Tibial nerve (tissue), 4 donors: ENCODE measurements around the gene GPR162. TPM values are rescaled to one million over a fixed set of nuclear protein-coding genes. Genes with fewer than 3 reads are reported as not detected.
A peak's percentile ranks its signal among the peaks of the same experiment; 100 is the strongest.

ENCODE experiments used
- DNase-seq, 2 donors: peaks; one replicate each; pipeline ENCODE4 v3.0.0-alpha.2; 2019; ENCODE audit warnings: low spot score in 2 of 2
- H3K27ac ChIP-seq, 4 donors: fragments of 200-600 bp; sonication (generic) in 3 of 4; one replicate each; pipeline ENCODE4 v1.5.1; 2017 to 2019; ENCODE audit warnings: mild to moderate bottlenecking in 1 of 4
- H3K27me3 ChIP-seq, 2 donors: fragments of 200-600 bp; sonication (generic) in 1 of 2; one replicate each; pipeline versions ENCODE4 v1.5.1 to v1.6.0; 2017 to 2019
- H3K36me3 ChIP-seq, 3 donors: fragments of 200-600 bp; sonication (generic); one replicate each; pipeline ENCODE4 v1.5.1; 2018 to 2019
- H3K4me1 ChIP-seq, 4 donors: fragments of 200-600 bp; sonication (generic) in 3 of 4; one replicate each; pipeline ENCODE4 v1.5.1; 2017 to 2019
- H3K4me3 ChIP-seq, 4 donors: fragments of 200-600 bp; sonication (generic) in 3 of 4; one replicate each; pipeline ENCODE4 v1.5.1; 2017 to 2019; ENCODE audit warnings: mild to moderate bottlenecking in 1 of 4, moderate library complexity in 1 of 4
- H3K9me3 ChIP-seq, 4 donors: fragments of 200-600 bp; sonication (generic) in 3 of 4; one replicate each; pipeline ENCODE4 v1.5.1; 2017 to 2019
- CTCF ChIP-seq, 5 experiments: fragments of 200-600 bp in 3 of 5; fragments of 450-650 bp in 2 of 5; sonication (generic) in 3 of 5; IDR thresholded peaks; one replicate each; pipeline ENCODE4 v1.5.1; 2016 to 2019; ENCODE audit warnings: antibody characterized with exemption in 5 of 5, mild to moderate bottlenecking in 3 of 5, moderate library complexity in 2 of 5
- EP300 ChIP-seq, 2 donors: sonication (generic); formaldehyde crosslinking; IDR thresholded peaks; one replicate each; pipeline ENCODE4 v1.6.1; 2017; ENCODE audit warnings: antibody characterized with exemption in 2 of 2, mild to moderate bottlenecking in 1 of 2
- POLR2A ChIP-seq, 2 donors: fragments of 450-650 bp; IDR thresholded peaks; one replicate each; pipeline ENCODE4 v1.6.1; 2017; ENCODE audit warnings: antibody characterized with exemption in 2 of 2, mild to moderate bottlenecking in 2 of 2, moderate library complexity in 2 of 2
- WGBS, 2 donors: methylation state at CpG; one replicate each; pipeline ENCODE4 v1.1.5; 2018; 5-methylcytosine and 5-hydroxymethylcytosine counted together
- total RNA-seq, 4 donors: library from RNA; depleted of rRNA; stranded (reverse); fragments of >200 nt; gene quantifications; one replicate each; pipeline ENCODE4 v1.1.0, GENCODE V29; 2016

The GPR162 gene
- total RNA-seq, 4 donors from 2014 or later: 1.3 to 5.4 (median 2.2) TPM

DNA sequence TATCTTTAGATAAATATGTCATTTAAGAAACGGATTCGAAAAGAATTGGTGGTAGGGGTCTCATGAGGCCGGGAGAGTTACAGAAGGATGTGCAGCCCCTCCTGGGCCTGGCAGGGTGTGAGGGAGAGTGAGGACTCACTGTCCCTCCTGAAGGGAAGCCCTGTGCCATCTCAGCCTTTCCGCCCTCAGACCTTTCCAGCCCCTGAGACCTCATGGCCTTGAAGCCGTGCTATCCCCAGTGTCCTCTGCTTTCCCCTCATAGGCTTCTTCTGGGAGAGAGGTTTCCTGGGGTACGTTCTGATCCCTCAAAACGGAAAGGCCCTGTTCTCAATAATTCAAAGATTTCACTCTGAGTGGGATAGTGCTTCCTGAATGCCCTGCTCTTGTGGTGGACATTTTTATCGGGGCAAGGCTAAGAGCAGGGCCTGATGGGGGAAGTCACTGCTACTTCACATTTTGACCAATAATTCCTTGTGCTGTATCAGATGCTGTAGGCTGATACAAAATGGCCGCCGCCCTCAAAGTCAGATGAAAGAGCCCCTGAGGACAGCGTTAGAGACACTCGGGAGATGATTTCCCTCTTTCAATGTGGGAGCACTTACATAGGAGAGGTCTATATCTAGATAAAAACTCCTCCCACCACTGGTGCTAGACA is 31.0 kb upstream of the GPR162 start:
- Histone ChIP-seq H3K4me1 (no peaks in the 10 kb centered on the region), H3K36me3 (no peaks in the 10 kb centered on the region), H3K9me3 (no peaks in the 10 kb centered on the region), H3K4me3 (peak overlapping the region in 1 of 4 donors; percentile 42), H3K27me3 (no peaks in the 10 kb centered on the region), H3K27ac (peak overlapping the region in 2 of 4 donors; percentile 26 to 28)
- DNase-seq: no peak
- no peak for TF ChIP-seq POLR2A (IDR thresholded peaks at IDR 0.05)
- no peak for TF ChIP-seq CTCF (IDR thresholded peaks at IDR 0.05)
- no peak for TF ChIP-seq EP300 (IDR thresholded peaks at IDR 0.05)
- 81 to 86% methylated on average over 12 of the region's 12 CpGs for WGBS, 2 donors

DNA sequence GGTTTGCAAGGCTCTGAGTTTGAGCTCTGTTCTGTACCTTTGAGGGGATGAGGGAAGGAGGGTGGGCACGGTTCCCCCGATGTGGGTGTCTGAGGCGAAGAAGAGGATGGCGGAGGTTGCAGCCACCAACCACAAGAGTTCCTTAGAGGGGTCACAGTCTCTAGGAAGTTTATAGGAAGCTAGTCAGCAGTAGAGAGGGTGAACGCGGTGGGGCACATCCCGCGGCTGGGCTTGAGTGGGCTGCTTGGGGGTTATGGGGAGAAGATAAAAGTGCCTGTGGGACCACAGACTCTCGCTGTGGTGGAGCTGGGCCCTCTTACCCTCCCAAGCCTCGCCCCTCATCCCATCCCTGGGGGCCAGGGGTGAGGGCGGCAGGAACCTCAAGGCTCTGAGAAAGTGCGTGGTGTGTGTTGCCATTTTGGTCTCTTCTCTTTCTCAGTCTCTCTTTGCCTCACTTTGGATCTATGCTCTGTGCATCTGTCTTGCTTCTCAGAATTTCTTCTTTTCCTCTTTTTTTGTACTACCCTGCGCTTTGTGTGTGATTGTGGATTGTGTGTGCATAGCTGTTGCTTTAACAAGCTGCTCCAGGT is 29.6 kb upstream of the GPR162 start:
- no peak for DNase-seq
- H3K9me3 ChIP-seq: no peaks in the 10 kb centered on the region
- 70 to 79% methylated on average over 13 of the region's 13 CpGs for WGBS, 2 donors
- H3K4me3 ChIP-seq: peak overlapping the region in 1 of 4 donors; percentile 35
- TF ChIP-seq CTCF (IDR thresholded peaks at IDR 0.05) (no peak), EP300 (IDR thresholded peaks at IDR 0.05) (no peak), POLR2A (IDR thresholded peaks at IDR 0.05) (no peak)
- no peaks in the 10 kb centered on the region for H3K4me1 ChIP-seq
- H3K27ac ChIP-seq: peak overlapping the region in 2 of 4 donors; percentile 19 to 50
- no peaks in the 10 kb centered on the region for H3K36me3 ChIP-seq
- no peaks in the 10 kb centered on the region for H3K27me3 ChIP-seq

- H3K9me3 ChIP-seq: no peaks in the 10 kb centered on the region
- DNase-seq: no peak
- H3K4me3 ChIP-seq: peak overlapping the region in 1 of 4 donors; percentile 35
- H3K36me3 ChIP-seq: no peaks in the 10 kb centered on the region
- peak overlapping the region in 1 of 4 donors; percentile 50 for H3K27ac ChIP-seq
- H3K4me1 ChIP-seq: no peaks in the 10 kb centered on the region
- TF ChIP-seq CTCF (IDR thresholded peaks at IDR 0.05) (no peak), EP300 (IDR thresholded peaks at IDR 0.05) (peak in 1 of 2 donors; percentile 9)
- no peaks in the 10 kb centered on the region for H3K27me3 ChIP-seq
- WGBS, 2 donors: 21% methylated on average over 12 of the region's 12 CpGs
Observed at GRCh38 chr12:6792522-6793201, 29.0 kb upstream of the GPR162 start.

DNA sequence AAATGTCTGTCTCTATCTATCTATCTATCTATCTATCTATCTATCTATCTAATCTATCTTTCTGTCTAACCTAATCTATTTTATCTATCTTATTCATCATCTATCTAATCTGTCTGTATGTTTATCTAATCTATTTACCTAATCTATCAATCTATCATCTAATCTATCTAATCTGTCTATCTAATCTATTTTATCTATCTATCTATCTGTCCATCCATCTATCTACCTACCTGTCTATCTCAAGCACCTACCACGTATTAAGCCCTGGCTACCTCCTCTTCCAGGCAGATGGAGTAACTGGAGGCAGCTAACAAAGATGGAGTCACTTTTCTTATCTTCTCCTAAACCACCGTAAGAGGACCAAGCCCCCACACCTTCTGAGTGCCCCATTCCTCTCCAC is 26.5 kb upstream of the GPR162 start:
- no peak for TF ChIP-seq EP300 (IDR thresholded peaks at IDR 0.05)
- TF ChIP-seq POLR2A (IDR thresholded peaks at IDR 0.05): no peak
- TF ChIP-seq CTCF (IDR thresholded peaks at IDR 0.05): no peak
- Histone ChIP-seq H3K27ac (no peak overlapping the region), H3K36me3 (no peaks in the 10 kb centered on the region), H3K4me3 (no peak overlapping the region), H3K9me3 (no peaks in the 10 kb centered on the region), H3K27me3 (no peaks in the 10 kb centered on the region), H3K4me1 (no peaks in the 10 kb centered on the region)
- DNase-seq: no peak
- WGBS, 2 donors: 80 to 90% methylated on average over 2 of the region's 2 CpGs

GRCh38 chr12:6796576-6796975 is 25.0 kb upstream of the GPR162 start:
- Histone ChIP-seq H3K27me3 (no peaks in the 10 kb centered on the region), H3K27ac (no peak overlapping the region), H3K36me3 (no peaks in the 10 kb centered on the region), H3K9me3 (no peaks in the 10 kb centered on the region), H3K4me3 (no peak overlapping the region), H3K4me1 (no peaks in the 10 kb centered on the region)
- TF ChIP-seq CTCF (IDR thresholded peaks at IDR 0.05) (no peak), EP300 (IDR thresholded peaks at IDR 0.05) (no peak), POLR2A (IDR thresholded peaks at IDR 0.05) (no peak)
- DNase-seq: no peak
- WGBS, 2 donors: 91 to 95% methylated on average over 4 of the region's 4 CpGs
